Kidney tubule cell (primary cell): ENCODE measurements around the gene B4GAT1.
"Not testable (repeated sequence)": the region's sequence is repeated elsewhere in the genome, so short reads cannot be mapped to it uniquely, and the experiment has no call there.

Source experiments
- DNase-seq: peaks from one replicate; pipeline ENCODE4 v3.0.0-alpha.2; 2018; ENCODE audit warnings: low spot score

Gene B4GAT1

GRCh38 chr11:66363187-66363601 is 15.8 kb upstream of the B4GAT1 start:
- no peak for DNase-seq

GRCh38 chr11:66362481-66363147 is 15.2 kb upstream of the B4GAT1 start:
- DNase-seq: no peak

GRCh38 chr11:66361502-66361941 is 14.1 kb upstream of the B4GAT1 start:
- DNase-seq: no peak

GRCh38 chr11:66360406-66361073 is 13.1 kb upstream of the B4GAT1 start:
- DNase-seq: no peak

- no peak for DNase-seq
These were observed 12.2 kb upstream of the B4GAT1 start for GRCh38 chr11:66359662-66360087.

- DNase-seq: not testable (repeated sequence)
These were observed 3.3 kb upstream of the B4GAT1 start for GRCh38 chr11:66350560-66351235.

- no peak for DNase-seq
These were observed 1.6 kb upstream of the B4GAT1 start for GRCh38 chr11:66349084-66349386.

- peak; percentile 28 for DNase-seq
These were observed 679 bp downstream of the B4GAT1 start for GRCh38 chr11:66346476-66347424.

GRCh38 chr11:66345316-66345649 is 2.1 kb downstream of the B4GAT1 start:
- no peak for DNase-seq

- DNase-seq: peak; percentile 96
These were observed 2.7 kb downstream of the B4GAT1 start, which contains the start of gene BRMS1 for GRCh38 chr11:66344550-66345315. TSS of gene BRMS1 (minus strand) at chr11:66345104. CDS start at chr11:66342234, 2,870 bp downstream.

- DNase-seq: no peak
These were observed 4.3 kb downstream of the B4GAT1 start for GRCh38 chr11:66343176-66343575.

- no peak for DNase-seq
These were observed 5.8 kb downstream of the B4GAT1 start for GRCh38 chr11:66341502-66342126.

- DNase-seq: no peak
These were observed 6.6 kb downstream of the B4GAT1 start for GRCh38 chr11:66340596-66341501.

- DNase-seq: no peak
These were observed 7.5 kb downstream of the B4GAT1 start for GRCh38 chr11:66339686-66340483.

- DNase-seq: peak; percentile 41
These were observed 8.2 kb downstream of the B4GAT1 start for GRCh38 chr11:66339162-66339675.

- no peak for DNase-seq
These were observed 8.9 kb downstream of the B4GAT1 start for GRCh38 chr11:66338276-66339161.

GRCh38 chr11:66337103-66337899 is 10.1 kb downstream of the B4GAT1 start:
- DNase-seq: no peak
